Stimulated activated CD4-positive, alpha-beta T cell treated with anti-CD3 and anti-CD28 coated beads, TNF-alpha, amount 100 ng/mL, for 1 hour (primary cell): ENCODE data around the gene HSFX3.
"Not testable (repeated sequence)": the region's sequence is repeated elsewhere in the genome, so short reads cannot be mapped to it uniquely, and the experiment has no call there.

ENCODE experiments used
- DNase-seq, 3 donors: peaks; one replicate each; pipeline ENCODE4 v3.0.0-alpha.2; 2020; ENCODE audit warnings: low read depth in 3 of 3, low spot score in 1 of 3

HSFX3 gene

DNA sequence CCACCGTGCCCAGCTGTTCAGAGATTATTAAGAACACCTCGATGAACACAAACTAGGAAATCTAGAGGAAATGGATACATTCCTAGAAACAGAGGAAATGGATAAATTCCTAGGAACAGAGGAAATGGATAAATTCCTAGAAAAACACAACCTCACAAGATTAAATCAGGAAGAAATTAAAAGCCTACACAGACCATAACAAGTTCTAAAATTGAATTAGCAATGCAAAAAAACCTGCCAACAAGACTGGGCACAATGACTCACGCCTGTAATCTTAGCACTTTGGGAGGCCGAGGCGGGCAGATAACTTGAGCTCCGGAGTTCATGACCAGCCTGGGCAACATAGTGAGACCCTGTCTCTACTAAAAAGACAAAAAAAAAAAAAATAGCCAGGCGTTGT, 31.5 kb downstream of the HSFX3 start:
- DNase-seq = no peak

DNA sequence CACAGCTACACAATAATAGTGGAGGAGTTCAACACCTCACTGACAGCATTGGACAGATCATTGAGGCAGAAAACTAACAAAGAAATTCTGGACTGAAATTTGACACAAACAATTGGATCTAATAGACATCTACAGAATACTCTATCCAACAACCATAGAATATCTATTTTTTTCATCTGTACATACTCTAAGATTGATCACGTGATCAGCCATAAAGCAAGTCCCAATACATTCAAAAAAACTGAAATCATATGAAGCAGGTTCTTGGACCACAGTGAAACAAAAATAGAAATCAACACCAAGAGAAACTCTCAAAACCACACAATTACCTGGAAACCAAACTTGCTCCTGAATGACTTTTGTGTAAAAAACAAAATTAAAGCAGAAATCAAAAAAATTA, 32.4 kb downstream of the HSFX3 start:
- no peak for DNase-seq

DNA sequence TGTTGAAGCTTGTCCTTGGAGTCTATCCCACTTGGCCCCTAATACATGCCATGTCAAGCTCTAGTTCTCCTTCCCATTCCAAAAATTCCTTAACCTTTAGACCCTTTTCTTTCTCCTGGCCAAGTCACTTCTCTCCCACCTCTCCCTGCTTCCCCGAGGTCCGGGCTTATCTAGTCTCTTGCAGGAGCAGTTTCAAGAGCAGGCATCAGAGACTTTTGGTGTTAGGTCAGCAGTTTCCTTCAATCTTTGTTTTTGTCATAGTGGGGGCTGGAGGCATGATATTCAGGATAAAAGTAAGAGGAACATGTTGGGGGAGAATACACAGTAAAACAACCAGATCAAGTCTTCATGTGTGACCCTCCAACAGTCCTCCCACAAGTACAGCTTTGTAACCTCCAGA, 33.1 kb downstream of the HSFX3 start:
- no peak for DNase-seq

DNA sequence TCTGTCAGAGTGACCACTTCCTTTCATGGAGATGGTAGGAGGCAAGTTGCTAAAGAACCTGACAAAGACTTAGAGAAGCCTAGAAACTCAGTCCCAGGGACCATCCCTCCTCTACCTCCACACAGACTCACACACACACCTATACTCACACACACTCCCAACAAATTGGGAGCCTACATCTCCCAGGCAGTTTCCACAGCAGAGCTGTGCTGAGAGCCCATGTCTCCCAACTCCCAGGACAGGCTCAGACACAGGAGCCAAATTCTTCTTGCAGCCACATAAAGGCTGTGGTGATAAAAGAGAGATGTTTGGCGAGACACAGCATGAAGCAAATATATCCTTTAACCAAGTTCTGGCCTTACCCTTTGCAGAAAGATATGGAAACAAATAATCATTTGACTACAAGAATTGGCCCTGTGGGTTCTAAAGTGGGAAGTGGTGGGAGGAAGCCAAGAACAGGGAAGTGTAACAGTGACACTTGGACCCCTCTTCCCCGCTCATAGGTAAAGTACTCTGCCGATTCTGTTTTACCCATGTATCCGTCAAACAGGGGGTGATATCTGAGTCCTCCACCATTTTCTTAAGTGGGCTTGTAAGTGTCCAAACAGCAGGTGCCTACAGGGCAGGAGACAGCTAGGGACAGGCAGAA, 33.6 kb downstream of the HSFX3 start:
- no peak for DNase-seq

DNA sequence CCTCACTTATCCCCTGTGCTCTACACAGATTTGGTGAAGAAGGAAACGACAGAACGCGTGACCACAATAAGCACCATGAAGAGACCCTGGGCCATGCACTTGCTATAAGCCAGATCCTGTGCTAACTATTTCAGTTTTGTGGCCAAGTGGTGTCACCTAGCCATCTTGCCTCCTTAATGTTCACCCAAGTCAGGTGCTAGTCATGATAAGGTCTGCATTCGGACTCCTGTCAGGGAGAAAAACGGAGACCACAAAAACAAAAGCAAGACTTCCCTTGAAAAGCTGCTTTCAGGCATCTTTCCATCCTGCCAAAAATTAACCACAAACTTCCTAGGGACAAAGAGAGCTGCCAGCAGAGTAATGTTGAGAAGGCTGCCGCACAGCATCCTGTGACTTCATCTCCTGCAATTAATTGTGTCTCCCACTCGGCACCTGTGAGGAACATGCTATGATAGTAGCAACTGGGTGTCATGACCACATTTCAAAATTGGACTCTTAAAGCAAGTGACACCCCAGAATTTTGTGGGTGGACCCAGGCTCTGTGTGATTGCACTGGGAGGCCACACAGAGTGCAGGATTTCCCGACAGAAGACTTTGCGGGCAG, 35.8 kb downstream of the HSFX3 start:
- no peak for DNase-seq

DNA sequence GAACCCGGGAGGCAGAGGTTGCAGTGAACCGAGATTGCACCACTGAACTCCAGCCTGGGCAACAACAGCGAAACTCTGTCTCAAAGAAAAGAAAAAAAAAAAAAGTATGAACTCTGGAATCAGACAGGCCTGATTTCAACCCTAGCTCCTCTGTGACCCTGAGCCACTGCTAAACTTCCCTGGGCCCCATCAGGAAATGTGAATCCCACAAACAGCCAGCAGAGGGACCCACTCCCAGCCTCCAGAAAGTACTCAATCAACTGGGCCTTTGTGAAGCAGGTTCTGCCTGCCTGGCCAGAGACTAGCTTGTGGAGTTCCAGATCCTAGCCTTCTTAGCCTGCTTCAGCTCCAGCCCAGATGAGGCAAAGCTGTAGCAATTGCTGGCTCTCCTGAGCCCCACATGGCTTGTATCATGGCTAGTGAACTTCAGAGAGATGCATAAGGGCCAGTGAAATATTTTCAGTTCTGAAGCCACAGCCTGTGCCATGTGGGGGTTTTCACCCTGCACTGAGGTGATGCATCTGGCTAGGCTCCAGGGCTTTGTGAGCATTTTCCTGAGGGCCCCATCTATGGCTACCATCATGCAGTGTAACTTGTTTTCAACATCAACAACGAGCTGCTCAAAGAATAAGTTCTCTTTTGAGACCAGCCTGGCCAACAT, 37.4 kb downstream of the HSFX3 start:
- DNase-seq = peak in 2 of 3 donors; percentile 31 to 36

DNA sequence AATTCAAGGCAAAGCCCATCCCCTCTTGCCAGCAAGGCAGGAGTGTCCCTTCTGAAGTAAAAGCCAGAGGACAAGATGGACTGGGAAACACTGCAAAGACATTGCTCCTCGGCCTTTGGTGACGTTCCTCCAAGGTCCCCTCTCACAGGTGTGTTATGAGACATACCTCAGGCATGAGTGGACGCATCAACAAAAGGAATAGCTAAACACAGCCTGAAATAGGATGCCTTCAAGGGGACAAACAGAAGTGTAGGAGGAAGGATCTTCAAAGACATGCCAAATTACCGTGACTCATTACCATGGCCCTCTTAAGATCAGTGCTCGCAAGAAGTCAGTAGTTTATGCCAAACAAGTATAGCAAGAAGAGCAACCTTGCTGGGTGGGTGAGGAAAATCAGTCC, 38.6 kb downstream of the HSFX3 start:
- DNase-seq = no peak

DNA sequence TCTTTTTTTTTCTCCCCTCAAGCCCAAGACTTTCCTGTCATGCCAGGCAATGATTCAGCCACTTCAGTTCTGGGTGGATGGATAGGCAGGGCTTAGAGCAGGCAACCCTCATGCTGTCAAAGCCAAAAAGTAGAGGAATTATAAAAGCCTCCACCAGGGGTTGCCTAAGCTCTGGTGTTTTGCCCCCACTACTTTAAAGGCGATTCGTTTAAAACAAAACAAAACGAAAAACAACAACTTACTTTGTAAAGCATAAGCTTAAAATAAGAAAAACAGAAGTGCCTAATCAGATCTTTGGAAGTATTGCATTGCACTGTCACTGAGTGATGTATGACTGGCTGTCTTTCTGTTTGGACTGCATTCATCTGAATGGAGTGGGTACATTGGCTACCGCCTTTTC, 39.3 kb downstream of the HSFX3 start:
- no peak for DNase-seq

DNA sequence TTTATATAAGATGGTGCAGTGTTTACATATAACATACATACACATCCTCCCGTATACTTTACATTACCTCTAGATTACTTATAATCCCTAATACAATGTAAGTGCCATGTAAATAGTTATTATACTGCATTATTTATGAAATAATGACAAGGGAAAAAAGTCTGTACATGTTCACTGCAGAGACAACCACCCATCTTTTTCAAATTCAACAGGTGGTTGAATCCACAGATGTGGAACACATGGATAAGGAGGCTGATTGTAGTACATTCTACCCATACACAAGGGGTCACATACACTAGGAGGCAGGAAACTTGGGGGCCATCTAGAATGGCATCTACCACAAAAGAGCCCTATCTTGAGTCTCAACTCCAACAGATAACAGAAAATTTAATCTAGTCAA, 41.3 kb downstream of the HSFX3 start:
- DNase-seq = no peak

DNA sequence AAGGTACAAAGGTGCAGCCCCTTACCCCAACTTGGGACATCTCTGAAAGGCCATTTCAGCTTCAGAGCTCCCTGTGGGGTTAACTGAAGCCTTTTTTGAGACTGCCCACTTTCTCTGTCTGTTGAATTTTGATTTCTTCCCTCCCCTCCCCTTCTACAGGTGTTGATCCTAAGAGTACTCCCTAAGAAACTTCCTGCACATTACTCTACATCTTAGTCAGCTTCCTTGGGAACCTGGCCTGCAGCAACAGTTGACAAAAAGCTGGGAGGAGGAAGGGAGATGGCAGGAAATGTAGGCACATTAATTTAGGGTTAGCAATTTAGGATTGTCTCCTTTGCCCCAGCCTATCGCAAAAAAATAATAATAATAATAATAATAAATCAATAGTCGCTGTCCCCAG, 43.4 kb downstream of the HSFX3 start:
- DNase-seq = no peak

DNA sequence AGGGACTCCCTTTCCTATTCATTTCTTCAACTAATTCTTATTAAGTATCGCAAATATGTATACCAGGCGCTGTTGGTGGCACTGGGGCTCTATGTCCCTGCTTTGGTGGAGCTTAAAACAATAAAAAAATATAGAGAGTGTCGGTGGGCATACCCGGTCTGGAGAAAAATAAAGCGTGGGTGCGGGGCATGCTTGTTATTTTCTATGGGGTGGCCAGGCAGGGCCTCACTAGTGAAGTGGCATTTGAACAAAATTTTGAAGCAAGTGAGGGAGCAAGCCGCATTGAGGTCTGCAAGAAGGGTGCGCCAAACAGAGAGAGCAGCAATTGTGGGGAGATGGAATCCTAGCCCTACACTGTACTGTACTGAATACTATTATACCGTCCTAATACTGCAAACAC, 44.1 kb downstream of the HSFX3 start:
- no peak for DNase-seq

DNA sequence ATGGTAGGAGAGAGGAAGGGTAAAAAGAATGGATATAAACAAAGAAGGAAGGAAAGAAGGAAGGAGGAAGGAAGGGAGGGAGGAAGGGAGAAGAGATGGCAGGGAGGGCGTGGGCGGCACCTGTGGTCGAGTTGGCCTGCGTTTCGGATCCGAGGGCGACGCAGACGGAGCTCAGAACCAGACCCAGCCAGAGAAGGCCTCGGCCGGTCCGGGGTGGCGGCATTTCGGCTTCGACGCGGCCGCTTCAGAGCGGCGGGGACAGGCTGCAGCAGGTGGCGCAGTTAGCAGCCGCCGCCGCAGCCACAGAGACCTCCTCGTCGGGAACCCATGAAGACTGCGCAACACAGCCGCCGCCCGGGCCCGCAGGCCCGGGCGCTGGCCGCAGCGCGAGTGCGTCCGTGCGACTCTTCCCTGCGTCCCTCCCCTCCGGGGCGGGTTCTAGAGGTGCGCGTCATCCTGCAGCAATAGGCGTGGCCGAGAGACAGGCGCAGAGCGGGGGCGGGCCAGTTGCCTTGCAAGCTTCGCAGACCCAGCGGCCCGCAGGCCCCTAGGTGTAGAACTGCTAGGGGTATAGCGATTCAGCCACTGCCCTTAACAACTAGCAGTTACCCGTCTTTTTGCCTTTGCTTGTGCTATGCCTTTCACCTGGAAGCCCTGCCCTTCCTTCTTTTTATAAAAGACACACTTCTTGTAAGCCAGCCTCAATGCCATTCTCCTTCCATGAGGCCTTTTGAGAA, 44.6 kb downstream of the HSFX3 start, which contains the start of gene IDS:
Gene IDS (minus strand): TSS at position 392 of the 737 bp plus-strand sequence. CDS start 169 bp downstream, at position 223.
- DNase-seq = peak; percentile 57 to 65 (median 58)

DNA sequence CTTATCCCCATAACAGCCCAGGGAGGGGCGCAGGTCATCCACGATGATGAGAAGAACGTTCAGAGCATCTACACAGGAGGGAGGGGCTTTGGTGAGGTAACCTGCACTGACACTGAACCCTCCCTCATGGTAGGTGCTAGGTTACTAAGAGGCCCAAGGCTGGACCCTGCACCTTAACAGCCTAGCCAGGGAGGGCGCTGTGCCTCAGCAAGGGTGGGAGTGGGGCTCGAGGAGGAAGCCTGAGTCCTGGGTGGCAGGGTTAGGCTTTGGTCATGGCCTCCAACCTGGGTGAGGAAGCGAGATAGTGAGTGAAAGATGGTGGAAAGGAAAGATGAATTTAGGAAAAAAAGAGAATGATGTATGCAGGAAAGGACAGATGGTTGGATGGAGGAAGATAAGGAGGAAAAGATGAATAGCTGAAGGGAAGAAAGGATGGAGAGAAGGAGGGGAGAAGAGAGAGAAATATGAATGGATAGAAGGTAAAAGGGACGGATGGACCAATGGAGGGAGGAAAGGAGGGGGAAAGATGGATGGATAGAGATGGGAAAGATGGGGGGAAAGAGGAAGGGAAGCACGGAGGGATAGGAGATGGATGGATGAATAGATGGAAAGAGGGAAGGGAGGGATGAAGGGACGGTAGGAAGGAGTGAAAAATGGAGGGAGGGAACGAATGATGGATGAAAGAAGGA, 45.4 kb downstream of the HSFX3 start:
- DNase-seq = no peak

DNA sequence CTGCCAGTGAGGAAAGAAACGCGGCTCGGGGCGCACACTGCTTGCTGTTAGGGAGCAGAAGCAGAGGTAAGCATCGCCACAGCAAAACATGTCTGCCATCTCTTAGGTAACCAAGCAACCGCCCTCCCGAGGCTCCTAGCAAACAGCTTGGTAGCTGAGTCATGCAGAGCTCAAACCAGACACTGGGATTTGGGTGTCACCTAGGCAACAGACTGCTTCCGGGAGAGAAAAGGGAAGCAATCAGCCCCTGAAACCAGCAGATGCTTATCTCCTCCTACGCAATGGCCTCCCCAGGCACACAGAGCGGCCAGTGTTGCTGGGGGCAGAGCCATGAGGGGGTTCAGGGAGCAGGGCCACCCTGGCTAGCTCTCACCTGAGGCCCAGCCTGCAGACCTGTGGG, 46.3 kb downstream of the HSFX3 start:
- peak in 2 of 3 donors; percentile 28 to 31 for DNase-seq

DNA sequence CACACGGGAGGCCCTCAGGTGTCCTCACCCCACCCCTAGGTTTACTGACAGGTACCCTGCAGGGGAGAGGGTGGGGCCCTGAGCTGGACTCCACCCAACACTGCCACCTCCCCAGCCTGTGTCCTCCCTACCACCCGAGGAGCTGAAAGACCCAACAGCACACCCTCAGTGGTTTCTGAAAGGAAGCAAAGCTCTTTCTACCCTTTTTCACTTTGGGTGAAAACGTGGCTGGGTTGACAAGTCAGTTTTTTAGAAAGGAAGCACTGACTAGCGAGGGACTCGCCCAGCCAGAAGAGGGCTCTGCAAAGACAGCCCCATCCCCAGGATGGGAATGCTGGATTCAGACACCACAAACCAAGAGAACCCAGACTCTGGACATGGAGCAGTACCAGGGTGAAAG, 46.8 kb downstream of the HSFX3 start:
- DNase-seq = not testable (repeated sequence)

DNA sequence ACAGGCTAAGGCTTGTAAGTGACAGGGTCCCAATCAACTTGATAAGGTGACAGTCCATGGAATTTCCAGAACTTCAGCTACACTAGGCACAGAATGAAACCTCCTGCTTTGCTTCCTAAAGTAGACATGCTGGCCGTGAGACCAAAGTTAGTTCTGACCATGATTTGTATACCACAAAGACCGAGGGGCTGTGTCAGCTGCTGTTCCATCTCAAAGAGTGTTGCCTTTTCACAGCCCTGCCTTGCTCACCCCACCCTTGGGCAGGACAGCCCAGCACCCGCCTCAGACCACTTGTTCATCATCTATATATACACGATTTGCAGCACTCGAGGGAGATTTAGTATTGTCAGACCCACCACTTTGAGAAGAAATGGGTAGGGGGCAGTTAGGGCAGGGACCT, 50.0 kb downstream of the HSFX3 start:
- DNase-seq = no peak

DNA sequence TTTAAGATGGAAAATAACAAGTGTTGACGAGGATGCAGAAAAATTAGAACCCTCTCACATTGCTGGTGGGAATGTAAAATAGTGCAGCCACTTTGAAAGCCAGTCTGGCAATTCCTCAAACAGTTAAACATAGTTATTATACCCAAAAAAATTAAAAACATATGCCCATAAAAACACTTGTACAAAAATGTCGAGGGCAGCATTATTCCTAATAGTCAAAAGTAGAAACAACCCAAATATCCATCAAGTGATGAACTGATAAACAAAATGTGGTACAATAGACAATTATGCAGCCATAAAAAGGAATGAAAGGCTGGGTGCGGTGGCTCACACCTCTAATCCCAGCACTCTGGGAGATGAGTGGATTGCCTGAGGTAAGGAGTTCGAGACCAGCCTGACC, 51.0 kb downstream of the HSFX3 start:
- no peak for DNase-seq
